Stimulated activated CD8-positive, alpha-beta memory T cell treated with anti-CD3 and anti-CD28 coated beads, Interleukin-4, amount 100 ng/mL, for 4 hours (primary cell): ENCODE results near the gene CD300LG.
"Not testable (repeated sequence)": the region's sequence is repeated elsewhere in the genome, so short reads cannot be mapped to it uniquely, and the experiment has no call there.

ENCODE experiments used
- DNase-seq, 2 donors: peaks; one replicate each; pipeline ENCODE4 v3.0.0-alpha.2; 2020; ENCODE audit warnings: low read depth in 2 of 2, low spot score in 1 of 2

CD300LG gene

DNA sequence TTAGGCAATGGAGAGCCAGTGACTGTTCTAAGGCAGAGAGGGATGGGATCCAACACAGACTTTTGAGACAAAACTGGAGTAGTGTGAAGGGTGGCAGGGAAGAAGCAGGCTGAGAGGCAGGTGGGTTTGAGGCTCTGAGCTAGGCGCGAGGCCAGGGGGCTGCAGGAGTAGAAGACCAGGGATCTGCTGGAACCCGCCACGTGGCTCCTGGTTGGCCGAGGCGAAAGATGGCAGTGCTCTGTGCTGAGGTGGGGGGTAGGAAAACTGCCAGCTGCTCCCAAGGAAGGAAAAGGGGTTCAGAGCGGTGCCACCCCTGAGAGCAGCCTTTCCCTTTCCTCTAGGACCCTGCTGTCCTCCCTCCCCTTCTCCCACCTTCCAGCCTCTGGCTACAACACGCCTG lies 5.6 kb downstream of the CD300LG start:
- no peak for DNase-seq

- DNase-seq = no peak
Observed at GRCh38 chr17:43853546-43853945, 6.6 kb downstream of the CD300LG start.

DNA sequence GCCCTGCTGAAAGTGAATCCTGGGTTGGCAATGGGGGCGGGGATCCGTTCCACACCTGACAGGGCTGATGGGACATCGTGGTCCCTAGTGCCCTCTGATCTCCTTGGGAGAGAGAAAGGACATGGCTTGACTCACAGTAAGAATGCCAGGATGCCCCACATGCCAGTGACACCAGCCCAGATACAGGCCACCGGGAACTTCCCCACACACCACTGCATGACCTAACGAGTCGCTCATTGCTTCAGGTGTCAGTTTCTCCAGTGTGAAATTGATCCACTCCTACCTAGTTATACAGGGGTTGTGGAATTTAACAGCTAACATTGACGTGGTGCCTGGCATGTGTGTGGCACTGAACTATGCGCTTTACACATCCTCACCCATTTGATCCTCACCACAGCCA lies 7.5 kb downstream of the CD300LG start:
- no peak for DNase-seq

DNA sequence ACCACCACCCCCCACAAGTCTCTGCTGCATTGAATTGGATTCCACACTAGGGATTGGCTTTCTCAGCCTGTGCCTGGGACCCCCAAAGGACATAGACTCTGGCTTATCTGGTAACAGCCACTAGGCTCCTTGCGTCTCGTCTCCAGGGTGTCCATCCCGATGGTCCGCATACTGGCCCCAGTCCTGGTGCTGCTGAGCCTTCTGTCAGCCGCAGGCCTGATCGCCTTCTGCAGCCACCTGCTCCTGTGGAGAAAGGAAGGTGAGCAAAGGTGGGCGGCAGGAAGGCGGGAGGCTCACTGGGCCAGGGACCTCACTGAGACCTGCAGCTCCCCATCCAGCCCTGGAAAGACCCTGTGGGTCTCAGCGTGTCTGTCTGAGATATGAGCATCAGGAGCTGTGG lies 8.1 kb downstream of the CD300LG start:
- no peak for DNase-seq

- no peak for DNase-seq
Observed at GRCh38 chr17:43856141-43856540, 9.2 kb downstream of the CD300LG start.

DNA sequence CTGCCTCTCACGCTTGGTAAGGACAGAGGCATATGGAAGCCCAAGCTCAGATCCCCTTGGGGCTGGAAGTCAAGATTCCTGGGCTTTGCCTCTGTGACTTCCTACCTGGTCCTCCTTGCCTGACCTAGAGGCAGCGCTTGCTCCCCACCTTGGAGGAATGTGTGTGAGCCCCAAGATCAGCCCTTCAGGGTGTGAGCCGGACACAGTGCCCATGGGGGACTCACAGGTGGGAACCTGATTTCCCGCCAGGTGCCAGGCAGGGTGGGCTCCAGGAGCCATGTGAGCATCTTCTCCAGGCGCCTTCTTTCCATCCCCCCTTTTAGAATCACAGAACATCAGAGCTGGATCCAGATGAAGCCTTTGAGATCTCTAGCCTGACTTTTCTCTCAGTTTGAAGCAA lies 10.2 kb downstream of the CD300LG start:
- no peak for DNase-seq

DNA sequence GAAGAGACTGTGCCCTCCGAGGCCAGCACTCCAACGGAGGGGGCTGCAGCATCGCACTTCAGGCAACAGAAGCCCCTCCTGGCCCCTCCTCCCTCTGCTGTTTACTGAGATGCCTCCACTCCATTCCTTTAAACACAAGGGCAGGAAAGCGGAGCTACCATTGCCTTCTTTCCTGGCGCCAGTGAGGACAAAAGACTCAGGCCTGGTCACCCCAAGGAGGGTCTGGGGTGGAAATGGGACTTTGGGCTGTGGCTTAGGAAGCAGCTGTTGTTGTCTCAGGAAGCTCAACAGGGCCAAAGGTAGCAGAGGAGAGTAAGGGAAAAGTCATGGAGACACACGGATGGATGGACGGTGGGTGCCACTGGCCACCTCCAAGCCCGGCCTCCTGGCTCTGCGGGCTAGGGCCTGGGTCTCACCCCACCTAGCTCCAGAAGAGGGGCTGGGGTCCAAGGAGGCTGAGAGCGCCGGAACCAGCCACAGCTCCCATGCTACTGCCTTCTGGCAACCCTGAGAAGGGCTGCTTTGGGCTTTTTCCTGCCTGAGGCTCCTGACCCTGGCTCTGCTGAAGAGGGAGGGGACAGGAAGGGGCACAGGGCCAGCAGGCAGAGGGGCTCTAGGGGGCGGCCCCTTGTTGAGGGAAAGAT lies 11.1 kb downstream of the CD300LG start:
- DNase-seq = no peak

GRCh38 chr17:43860077-43860725 lies 13.2 kb downstream of the CD300LG start:
- no peak for DNase-seq

DNA sequence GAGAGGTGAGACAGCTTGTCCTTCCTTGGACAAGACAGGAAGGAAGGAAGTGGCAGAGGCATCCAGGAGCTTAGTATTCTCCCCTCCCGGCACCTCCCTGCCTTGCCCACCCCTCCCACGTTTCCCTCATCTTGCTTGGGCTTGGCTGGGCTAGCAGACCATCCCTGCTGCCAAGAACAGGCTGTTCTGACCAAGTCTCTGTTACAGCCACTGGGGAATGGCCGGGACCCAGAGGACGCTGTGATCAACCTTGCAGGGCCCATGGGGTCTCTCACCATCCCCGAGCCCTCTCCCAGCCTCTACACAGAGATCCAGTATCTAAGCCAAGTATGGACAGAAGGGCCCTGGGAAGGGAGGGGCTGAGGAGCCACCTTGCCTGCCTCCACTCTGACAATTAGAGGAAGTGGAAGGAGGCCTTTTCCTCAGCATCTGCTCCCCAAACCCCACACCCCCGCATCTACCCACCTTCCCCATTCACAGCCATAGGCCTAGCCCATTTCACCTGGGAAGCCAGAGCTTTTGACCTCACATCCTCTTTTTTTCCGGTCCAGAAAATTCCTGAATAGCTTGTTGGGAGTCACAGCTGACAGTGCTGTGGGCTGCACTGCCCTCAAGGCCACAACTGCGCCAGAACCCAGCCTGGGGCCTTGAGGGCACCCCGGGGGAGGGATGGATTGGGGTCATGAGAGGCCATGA lies 14.1 kb downstream of the CD300LG start:
- DNase-seq = no peak

- no peak for DNase-seq
Observed at GRCh38 chr17:43861960-43862359, 15.0 kb downstream of the CD300LG start.

- DNase-seq = no peak
Observed at GRCh38 chr17:43864161-43864984, 17.4 kb downstream of the CD300LG start.

- no peak for DNase-seq
Observed at GRCh38 chr17:43868226-43868994, 21.4 kb downstream of the CD300LG start.

DNA sequence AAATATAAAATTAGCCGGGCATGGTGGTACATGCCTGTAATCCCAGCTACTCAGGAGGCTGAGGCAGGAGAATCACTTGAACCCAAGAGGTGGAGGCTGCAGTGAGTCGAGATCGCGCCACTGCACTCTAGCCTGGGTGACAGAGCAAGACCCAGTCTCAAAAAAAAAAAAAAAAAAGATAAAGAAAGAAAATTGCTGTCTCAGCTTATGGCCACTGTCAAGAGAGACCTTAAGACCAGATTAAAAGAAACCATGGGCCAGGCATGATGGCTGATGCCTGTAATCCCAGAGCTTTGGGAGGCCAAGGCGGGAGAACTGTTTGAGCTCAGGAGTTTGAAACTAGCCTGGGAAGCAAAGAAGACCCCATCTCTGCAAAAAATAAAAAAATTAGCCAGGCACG lies 22.1 kb downstream of the CD300LG start:
- not testable (repeated sequence) for DNase-seq

DNA sequence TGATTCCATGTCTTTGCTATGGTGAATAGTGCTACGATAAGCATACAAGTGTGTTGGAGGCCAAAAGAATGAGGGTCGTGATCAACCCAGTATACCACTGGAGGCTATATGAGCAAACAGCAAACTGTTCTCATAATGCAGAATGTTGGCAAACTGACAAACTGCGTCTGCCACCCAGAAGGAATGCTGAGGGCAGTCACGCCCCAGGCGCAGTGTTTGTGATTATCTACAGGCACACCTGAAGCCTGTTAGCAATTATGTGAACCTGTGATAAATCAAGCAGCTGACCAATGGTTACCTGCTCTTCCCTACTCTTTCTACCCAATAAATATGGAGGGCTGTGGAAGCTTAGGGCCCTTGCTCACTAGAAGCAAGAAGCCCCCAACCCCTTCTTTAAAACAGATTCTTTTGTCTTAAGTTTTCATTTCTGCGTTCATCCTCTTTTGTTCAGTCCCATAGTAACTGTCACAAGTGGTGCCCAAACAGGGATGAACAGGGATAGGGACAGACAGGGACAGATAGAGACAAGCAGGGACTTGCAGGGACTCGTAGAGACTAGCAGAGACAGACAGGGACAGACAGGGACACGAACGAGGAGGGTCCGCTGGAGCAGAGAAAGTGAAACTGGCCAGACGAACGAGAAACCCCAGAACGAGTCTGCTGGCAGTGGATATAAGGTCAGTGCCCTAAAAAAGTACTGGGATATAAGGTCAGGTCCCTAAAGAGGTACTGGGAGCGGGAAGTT lies 25.1 kb downstream of the CD300LG start:
- no peak for DNase-seq

DNA sequence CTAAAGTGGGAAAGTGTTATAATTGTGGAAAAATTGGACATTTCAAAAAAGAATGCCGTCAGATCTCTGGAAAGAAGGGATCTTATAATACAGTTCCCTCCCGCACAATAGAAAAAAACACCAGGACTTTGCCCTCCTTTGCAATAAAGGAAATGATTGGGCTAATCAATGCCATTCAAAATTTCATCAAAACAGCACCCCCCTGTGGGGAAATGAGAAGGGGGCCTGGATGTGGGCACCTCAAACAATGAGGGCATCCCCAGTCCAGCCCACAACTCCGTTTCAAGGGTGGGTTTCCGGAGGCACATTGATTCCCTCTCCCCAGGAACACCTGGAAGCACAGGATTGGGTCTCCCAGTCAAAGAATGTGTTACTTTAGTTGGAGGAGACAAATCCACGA lies 26.1 kb downstream of the CD300LG start:
- no peak for DNase-seq

DNA sequence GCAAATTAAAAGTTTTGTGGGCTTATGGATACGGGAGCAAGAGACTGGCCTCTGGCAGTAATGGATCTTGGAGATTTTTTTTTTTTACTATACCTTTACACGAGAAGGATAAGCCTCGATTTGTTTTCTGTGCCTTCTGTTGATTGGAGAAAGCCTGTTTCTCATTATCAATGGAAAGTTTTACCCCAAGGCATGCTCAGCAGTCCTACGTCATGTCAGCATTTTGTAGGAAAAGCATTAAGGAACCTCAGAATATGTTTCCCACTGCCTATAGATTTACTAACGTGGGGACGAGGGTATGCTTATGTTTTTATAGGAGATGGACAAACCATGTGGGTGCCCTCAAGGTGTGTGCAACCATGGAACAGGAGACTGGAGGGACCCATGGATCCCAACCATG lies 26.8 kb downstream of the CD300LG start:
- DNase-seq = no peak

DNA sequence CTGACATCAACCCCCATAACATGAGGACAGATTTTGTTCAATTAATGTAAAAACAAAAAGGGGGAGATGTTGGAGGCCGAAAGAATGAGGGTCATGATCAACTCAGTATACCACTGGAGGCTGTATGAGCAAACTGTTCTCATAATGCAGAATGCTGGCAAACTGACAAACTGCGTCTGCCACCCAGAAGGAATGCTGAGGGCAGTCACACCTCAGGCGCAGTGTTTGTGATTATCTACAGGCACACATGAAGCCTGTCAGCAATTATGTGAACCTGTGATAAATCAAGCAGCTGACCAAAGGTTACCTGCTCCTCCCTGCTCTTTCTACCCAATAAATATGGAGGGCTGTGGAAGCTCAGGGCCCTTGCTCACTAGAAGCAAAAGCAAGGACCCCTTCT lies 27.3 kb downstream of the CD300LG start:
- DNase-seq = no peak

DNA sequence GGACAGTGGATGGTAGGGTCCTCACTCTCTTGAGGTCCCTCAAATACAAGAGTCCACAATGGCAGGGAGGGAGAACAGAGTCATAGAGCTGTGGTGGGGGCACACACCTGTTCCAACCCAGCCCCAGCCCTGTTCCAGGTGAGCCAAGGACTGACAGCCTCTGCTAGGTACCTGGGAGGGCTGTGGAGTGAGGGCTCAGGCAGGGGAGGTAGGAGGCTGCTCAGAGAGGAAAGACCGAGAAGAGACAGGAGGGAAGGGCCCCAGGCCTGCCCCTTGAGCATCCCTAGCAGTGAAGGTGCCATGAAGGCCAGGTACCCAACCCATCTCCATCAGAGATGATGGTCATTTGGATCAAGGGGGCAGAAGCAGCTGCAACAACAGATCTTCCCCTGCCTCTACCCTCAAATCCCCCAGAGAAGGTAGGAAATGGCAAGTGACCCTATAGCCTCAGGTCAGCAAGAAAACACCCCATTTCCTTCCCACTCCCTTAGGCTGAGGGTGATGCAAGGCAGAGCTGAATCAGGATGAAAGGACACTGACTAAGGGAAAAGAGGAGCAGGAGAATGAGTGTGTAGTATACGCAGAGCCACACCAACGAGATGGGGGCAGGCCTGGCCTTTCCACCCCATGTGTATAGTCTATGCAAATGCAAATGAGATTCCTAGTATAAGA lies 28.6 kb downstream of the CD300LG start:
- DNase-seq = no peak

GRCh38 chr17:43877031-43877430 lies 30.1 kb downstream of the CD300LG start:
- DNase-seq = no peak
